ENCODE data around the gene AP1G2.

DNA sequence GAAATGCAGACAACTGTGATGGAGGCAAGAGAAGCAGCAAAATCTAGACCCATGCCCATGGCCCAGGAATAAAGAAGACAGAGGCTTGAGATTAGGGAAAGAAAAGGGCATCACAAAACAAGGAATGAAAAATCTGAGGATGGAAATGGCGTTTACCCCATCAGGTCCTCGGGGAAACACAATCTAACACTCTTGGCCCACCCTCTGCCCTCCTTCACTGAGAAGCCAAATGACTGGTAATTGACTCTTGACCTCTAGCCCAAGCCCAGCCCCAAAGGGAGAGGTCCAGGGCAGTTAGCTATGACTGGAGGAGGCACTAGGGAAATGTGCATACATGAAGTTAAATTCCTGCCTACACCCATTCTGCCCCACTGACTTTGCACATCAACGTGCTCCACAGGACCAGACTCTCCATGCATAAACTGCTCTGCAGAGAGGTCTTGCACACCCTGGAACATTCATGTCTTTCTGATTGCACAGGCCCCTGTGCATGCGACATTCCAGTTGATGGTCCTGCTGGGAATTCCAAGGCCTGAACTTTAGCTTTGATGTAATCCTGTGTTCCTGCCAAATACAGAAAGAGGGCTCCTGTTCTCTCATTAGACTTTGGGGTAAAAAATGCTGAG lies 21.7 kb downstream of the AP1G2 start:
- TF ChIP-seq NFE2L2 (conservative IDR thresholded peaks at IDR 0.05; ENCODE audit: low read length) (no peak), SREBF2 (IDR thresholded peaks at IDR 0.05) (no peak)
- TF ChIP-seq, protein P1, sequence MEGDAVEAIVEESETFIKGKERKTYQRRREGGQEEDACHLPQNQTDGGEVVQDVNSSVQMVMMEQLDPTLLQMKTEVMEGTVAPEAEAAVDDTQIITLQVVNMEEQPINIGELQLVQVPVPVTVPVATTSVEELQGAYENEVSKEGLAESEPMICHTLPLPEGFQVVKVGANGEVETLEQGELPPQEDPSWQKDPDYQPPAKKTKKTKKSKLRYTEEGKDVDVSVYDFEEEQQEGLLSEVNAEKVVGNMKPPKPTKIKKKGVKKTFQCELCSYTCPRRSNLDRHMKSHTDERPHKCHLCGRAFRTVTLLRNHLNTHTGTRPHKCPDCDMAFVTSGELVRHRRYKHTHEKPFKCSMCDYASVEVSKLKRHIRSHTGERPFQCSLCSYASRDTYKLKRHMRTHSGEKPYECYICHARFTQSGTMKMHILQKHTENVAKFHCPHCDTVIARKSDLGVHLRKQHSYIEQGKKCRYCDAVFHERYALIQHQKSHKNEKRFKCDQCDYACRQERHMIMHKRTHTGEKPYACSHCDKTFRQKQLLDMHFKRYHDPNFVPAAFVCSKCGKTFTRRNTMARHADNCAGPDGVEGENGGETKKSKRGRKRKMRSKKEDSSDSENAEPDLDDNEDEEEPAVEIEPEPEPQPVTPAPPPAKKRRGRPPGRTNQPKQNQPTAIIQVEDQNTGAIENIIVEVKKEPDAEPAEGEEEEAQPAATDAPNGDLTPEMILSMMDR (IDR thresholded peaks at IDR 0.05), result no peak
- TF ChIP-seq, protein P2, sequence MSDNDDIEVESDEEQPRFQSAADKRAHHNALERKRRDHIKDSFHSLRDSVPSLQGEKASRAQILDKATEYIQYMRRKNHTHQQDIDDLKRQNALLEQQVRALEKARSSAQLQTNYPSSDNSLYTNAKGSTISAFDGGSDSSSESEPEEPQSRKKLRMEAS (IDR thresholded peaks at IDR 0.05), result no peak

All from A549 (cell line).